NCI-H446 treated with DMSO at 0.1 percent for 48 hours (cell line): Measurements from ENCODE around the gene KTN1.

Experiments used
- DNase-seq: peaks from one replicate; lab custom pipeline; 2025; lab: John Stamatoyannopoulos, UW

The KTN1 gene

GRCh38 chr14:55579724-55580469 is at the start of gene KTN1:
KTN1 (plus strand) TSS chr14:55580207; CDS start chr14:55612049, 31,842 bp downstream.
- peak; percentile 61 for DNase-seq

- DNase-seq = peak; percentile 26
Measured at GRCh38 chr14:55530464-55530863, 49.5 kb upstream of the KTN1 start.

- DNase-seq = no peak
Measured at GRCh38 chr14:55532645-55533344, 47.2 kb upstream of the KTN1 start.

GRCh38 chr14:55533960-55534359 is 46.0 kb upstream of the KTN1 start:
- DNase-seq = no peak

GRCh38 chr14:55535516-55536203 is 44.3 kb upstream of the KTN1 start:
- peak; percentile 74 for DNase-seq

- no peak for DNase-seq
Measured at GRCh38 chr14:55536204-55536708, 43.8 kb upstream of the KTN1 start.

- no peak for DNase-seq
Measured at GRCh38 chr14:55537782-55538181, 42.2 kb upstream of the KTN1 start.

GRCh38 chr14:55539975-55540374 is 40.0 kb upstream of the KTN1 start:
- no peak for DNase-seq

GRCh38 chr14:55540847-55541773 is 38.9 kb upstream of the KTN1 start:
- DNase-seq = no peak

- DNase-seq = no peak
Measured at GRCh38 chr14:55545779-55546178, 34.2 kb upstream of the KTN1 start.

GRCh38 chr14:55546212-55546874 is 33.7 kb upstream of the KTN1 start:
- peak; percentile 24 for DNase-seq

GRCh38 chr14:55547650-55548315 is 32.2 kb upstream of the KTN1 start:
- DNase-seq = no peak

GRCh38 chr14:55553791-55554190 is 26.2 kb upstream of the KTN1 start:
- DNase-seq = no peak

- DNase-seq = peak; percentile 77
Measured at GRCh38 chr14:55556929-55557623, 22.9 kb upstream of the KTN1 start.

- no peak for DNase-seq
Measured at GRCh38 chr14:55562135-55562534, 17.9 kb upstream of the KTN1 start.

- DNase-seq = no peak
Measured at GRCh38 chr14:55568618-55569017, 11.4 kb upstream of the KTN1 start.

GRCh38 chr14:55571125-55571889 is 8.7 kb upstream of the KTN1 start:
- DNase-seq = no peak

- DNase-seq = no peak
Measured at GRCh38 chr14:55572578-55572977, 7.4 kb upstream of the KTN1 start.

- no peak for DNase-seq
Measured at GRCh38 chr14:55574988-55575387, 5.0 kb upstream of the KTN1 start.
